ENCODE results near the gene SNORC. TPM values are rescaled to one million over a fixed set of nuclear protein-coding genes. Genes with fewer than 3 reads are reported as not detected.

The SNORC gene
- total and polyA plus RNA-seq, 2 of the 13 experiments (the other 11 are each of a cell fraction or from before 2014, with no cell fraction given), result 59.1 to 86.1 TPM

DNA sequence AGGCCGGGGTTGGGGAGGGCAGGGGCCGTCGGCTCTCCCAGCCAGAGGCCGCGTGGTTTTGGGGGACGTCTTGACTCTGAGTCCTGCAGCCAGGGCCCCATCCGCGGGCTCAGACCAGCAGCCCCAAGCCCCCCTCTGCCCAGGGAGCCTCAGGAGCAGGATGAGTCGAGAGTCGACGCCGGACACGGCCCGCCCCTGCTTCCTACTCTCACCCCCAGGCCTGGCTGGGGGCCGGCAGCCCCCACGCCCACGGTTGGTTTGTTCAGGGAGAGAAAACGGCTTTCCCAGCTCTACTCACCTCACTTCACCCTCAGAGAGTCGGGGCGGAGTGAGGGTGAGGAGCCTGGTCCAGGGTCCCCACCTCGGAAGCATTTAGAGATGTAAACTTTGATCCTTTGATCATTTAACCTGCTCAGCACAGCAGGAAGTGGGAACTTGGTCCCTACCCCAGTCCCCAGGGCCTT lies 6.9 kb downstream of the SNORC start (continued):
- TF ChIP-seq ELF4 (CRISPR knock-in tag; IDR thresholded peaks at IDR 0.05; ENCODE audit: borderline replicate concordance) (no peak), RBFOX2 (IDR thresholded peaks at IDR 0.05; ENCODE audit: low read depth, low read length) (peak; percentile 54), FOXC1 (CRISPR knock-in tag; IDR thresholded peaks at IDR 0.05; ENCODE audit: borderline replicate concordance) (peak; percentile 21; the same call in 1 of the 2 replicates), ZNF251 (CRISPR knock-in tag; IDR thresholded peaks at IDR 0.05) (no peak), CHCHD3 (CRISPR knock-in tag; IDR thresholded peaks at IDR 0.05) (no peak), ZFP90 (CRISPR knock-in tag; IDR thresholded peaks at IDR 0.05; ENCODE audit: borderline replicate concordance) (peak; percentile 37; the same call in 1 of the 2 replicates), ZNF567 (CRISPR knock-in tag; IDR thresholded peaks at IDR 0.05; ENCODE audit: borderline replicate concordance) (no peak), SALL2 (CRISPR knock-in tag; IDR thresholded peaks at IDR 0.05) (no peak), ONECUT2 (CRISPR knock-in tag; IDR thresholded peaks at IDR 0.05) (no peak)
- TF ChIP-seq, protein P1, sequence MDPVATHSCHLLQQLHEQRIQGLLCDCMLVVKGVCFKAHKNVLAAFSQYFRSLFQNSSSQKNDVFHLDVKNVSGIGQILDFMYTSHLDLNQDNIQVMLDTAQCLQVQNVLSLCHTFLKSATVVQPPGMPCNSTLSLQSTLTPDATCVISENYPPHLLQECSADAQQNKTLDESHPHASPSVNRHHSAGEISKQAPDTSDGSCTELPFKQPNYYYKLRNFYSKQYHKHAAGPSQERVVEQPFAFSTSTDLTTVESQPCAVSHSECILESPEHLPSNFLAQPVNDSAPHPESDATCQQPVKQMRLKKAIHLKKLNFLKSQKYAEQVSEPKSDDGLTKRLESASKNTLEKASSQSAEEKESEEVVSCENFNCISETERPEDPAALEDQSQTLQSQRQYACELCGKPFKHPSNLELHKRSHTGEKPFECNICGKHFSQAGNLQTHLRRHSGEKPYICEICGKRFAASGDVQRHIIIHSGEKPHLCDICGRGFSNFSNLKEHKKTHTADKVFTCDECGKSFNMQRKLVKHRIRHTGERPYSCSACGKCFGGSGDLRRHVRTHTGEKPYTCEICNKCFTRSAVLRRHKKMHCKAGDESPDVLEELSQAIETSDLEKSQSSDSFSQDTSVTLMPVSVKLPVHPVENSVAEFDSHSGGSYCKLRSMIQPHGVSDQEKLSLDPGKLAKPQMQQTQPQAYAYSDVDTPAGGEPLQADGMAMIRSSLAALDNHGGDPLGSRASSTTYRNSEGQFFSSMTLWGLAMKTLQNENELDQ (CRISPR knock-in tag; IDR thresholded peaks at IDR 0.05; ENCODE audit: borderline replicate concordance), result no peak
- TF ChIP-seq, protein P2, sequence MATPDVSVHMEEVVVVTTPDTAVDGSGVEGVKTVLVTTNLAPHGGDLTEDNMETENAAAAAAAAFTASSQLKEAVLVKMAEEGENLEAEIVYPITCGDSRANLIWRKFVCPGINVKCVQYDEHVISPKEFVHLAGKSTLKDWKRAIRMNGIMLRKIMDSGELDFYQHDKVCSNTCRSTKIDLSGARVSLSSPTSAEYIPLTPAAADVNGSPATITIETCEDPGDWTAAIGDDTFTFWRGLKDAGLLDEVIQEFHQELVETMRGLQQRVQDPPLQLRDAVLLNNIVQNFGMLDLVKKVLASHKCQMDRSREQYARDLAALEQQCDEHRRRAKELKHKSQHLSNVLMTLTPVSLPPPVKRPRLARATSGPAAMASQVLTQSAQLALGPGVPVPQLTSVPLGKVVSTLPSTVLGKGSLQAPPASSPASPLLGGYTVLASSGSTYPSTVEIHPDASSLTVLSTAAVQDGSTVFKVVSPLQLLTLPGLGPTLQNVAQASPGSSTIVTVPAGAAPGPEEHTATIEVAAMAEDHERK (CRISPR knock-in tag; IDR thresholded peaks at IDR 0.05; ENCODE audit: low read depth), result no peak
- TF ChIP-seq, protein P3, sequence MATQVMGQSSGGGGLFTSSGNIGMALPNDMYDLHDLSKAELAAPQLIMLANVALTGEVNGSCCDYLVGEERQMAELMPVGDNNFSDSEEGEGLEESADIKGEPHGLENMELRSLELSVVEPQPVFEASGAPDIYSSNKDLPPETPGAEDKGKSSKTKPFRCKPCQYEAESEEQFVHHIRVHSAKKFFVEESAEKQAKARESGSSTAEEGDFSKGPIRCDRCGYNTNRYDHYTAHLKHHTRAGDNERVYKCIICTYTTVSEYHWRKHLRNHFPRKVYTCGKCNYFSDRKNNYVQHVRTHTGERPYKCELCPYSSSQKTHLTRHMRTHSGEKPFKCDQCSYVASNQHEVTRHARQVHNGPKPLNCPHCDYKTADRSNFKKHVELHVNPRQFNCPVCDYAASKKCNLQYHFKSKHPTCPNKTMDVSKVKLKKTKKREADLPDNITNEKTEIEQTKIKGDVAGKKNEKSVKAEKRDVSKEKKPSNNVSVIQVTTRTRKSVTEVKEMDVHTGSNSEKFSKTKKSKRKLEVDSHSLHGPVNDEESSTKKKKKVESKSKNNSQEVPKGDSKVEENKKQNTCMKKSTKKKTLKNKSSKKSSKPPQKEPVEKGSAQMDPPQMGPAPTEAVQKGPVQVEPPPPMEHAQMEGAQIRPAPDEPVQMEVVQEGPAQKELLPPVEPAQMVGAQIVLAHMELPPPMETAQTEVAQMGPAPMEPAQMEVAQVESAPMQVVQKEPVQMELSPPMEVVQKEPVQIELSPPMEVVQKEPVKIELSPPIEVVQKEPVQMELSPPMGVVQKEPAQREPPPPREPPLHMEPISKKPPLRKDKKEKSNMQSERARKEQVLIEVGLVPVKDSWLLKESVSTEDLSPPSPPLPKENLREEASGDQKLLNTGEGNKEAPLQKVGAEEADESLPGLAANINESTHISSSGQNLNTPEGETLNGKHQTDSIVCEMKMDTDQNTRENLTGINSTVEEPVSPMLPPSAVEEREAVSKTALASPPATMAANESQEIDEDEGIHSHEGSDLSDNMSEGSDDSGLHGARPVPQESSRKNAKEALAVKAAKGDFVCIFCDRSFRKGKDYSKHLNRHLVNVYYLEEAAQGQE (IDR thresholded peaks at IDR 0.05; ENCODE audit: borderline replicate concordance in 1 of 2, low read depth in 1 of 2, low read length in 2 of 2), result no peak
- TF ChIP-seq, protein P4, sequence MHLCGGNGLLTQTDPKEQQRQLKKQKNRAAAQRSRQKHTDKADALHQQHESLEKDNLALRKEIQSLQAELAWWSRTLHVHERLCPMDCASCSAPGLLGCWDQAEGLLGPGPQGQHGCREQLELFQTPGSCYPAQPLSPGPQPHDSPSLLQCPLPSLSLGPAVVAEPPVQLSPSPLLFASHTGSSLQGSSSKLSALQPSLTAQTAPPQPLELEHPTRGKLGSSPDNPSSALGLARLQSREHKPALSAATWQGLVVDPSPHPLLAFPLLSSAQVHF (CRISPR knock-in tag; IDR thresholded peaks at IDR 0.05), result no peak
- TF ChIP-seq, protein P5, sequence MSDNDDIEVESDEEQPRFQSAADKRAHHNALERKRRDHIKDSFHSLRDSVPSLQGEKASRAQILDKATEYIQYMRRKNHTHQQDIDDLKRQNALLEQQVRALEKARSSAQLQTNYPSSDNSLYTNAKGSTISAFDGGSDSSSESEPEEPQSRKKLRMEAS (IDR thresholded peaks at IDR 0.05), result no peak
- TF ChIP-seq, protein P6, sequence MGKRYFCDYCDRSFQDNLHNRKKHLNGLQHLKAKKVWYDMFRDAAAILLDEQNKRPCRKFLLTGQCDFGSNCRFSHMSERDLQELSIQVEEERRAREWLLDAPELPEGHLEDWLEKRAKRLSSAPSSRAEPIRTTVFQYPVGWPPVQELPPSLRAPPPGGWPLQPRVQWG (CRISPR knock-in tag; IDR thresholded peaks at IDR 0.05; ENCODE audit: borderline replicate concordance, low read depth), result no peak
- TF ChIP-seq, protein P7, sequence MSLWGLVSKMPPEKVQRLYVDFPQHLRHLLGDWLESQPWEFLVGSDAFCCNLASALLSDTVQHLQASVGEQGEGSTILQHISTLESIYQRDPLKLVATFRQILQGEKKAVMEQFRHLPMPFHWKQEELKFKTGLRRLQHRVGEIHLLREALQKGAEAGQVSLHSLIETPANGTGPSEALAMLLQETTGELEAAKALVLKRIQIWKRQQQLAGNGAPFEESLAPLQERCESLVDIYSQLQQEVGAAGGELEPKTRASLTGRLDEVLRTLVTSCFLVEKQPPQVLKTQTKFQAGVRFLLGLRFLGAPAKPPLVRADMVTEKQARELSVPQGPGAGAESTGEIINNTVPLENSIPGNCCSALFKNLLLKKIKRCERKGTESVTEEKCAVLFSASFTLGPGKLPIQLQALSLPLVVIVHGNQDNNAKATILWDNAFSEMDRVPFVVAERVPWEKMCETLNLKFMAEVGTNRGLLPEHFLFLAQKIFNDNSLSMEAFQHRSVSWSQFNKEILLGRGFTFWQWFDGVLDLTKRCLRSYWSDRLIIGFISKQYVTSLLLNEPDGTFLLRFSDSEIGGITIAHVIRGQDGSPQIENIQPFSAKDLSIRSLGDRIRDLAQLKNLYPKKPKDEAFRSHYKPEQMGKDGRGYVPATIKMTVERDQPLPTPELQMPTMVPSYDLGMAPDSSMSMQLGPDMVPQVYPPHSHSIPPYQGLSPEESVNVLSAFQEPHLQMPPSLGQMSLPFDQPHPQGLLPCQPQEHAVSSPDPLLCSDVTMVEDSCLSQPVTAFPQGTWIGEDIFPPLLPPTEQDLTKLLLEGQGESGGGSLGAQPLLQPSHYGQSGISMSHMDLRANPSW (CRISPR knock-in tag; IDR thresholded peaks at IDR 0.05; ENCODE audit: borderline replicate concordance), result no peak
